ENCODE data around the gene KIFC3.
"Not testable (repeated sequence)": the region's sequence is repeated elsewhere in the genome, so short reads cannot be mapped to it uniquely, and the experiment has no call there.

Gene KIFC3

GRCh38 chr16:57801809-57802340 is 416 bp downstream of the KIFC3 start:
- no peak for DNase-seq

GRCh38 chr16:57801098-57801808 is 1.0 kb downstream of the KIFC3 start:
- no peak for DNase-seq

DNA sequence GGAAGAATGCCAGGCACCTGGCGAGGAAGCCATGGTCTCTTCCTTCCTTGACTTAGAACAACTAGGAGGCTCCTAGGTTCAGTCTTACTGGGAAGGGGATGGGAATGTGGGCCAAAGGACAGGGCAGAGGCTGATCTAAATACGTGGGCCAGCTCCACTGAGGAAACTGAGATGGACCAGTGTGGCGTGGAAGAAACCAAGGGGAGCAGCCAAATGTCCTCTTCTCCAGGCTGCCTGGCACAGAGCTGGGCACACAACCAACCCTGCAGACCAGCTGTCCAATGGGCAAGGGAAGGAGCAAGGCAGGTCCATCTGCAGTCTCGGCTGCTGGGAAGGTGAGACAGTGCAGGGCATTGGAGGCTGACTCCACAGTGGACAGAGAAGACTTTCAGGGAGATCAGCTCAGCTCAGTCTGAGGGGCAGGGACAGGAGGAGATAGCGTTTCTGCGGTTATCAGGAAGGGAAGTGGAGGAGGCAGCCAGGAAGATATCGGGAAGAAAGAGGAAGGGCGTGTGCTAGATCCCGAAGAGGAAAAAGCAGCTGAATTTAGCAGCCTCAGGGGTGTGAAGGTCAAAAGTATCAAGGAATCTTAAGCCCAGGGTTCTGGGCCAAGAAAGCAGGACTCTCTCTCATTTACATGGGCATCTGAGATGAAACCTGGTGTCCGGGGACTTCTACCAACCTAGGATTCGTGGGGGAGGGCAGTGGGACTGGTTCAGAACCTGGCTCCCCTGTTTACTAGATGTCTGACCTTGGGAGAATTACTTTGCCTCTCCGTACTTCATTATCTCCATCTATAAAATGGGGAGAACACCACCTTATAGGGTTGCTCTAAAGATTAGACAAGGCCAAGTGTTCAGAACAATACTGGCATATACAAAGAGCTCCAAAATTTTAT is 1.8 kb downstream of the KIFC3 start:
- DNase-seq: no peak

GRCh38 chr16:57799600-57800199 is 2.6 kb downstream of the KIFC3 start:
- DNase-seq: no peak

- no peak for DNase-seq
These were observed 3.2 kb downstream of the KIFC3 start for GRCh38 chr16:57798953-57799599.

GRCh38 chr16:57798267-57798810 is 4.0 kb downstream of the KIFC3 start:
- DNase-seq: no peak

DNA sequence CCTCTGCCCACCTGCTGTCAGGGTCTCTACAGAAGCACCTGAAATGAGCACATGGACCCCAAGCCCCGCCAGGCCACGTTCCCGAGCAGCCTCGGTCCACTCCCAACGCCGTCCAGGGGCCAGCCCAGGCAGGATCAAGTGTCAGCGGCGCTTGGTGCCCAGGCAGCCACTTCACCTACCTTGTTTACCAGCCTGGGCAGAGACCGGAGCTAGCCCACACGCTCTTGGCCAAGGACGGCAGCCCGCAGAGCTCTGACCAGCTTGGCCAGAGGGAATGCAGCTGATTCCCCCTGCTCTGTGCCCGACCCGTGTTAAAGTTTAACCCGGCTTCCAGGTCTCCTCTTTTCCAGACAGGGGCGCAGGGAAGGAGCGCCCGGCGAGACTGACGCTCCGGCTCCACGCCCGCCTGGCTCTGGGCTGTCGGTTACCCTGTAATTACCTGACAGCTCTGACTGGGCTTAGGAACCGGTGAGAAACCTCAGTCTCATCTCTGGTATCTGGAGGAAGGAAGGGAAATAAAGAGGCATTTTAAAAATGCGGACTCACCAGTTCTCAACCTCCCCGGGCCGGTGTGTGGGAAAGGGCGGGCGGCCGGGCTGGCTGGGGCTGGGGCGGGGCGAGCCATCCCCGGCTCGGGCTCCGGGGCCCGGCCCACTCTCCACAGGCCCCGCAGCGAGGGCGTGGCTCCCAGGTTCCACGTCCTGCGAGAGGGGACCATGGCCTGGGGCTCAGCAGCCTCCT is 4.6 kb downstream of the KIFC3 start:
- no peak for DNase-seq

DNA sequence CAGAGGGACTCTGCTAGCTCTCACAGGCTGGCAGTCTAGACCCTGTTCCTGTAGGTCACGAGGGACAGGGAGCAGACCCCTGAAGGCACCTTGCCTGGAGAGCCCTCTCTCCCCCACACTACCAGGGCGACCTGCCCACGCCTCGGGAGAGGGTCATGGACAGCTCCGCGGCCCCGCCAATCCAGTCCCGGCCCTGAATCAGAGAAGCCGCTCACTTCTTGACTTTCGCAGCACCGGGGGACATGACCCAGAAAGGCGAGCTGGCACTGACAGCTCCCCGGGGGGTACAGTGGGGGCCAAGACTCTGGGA is 5.1 kb downstream of the KIFC3 start:
- DNase-seq: no peak

DNA sequence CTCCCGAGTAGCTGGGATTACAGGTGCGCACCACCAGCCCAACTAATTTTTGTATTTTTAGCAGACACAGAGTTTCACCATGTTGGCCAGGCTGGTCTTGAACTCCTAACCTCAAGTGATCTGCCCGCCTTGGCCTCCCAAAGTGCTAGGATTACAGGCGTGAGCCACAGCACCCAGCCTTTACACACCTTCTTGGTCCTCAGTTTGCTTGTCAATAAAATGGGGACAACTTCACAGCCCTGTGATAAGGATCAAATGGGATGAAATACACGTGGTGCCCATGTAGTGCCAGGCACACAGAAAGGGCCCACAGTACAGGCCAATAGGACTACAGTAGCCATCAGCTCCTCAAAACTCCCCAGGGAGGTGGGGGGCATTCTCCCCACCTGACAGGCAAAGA is 6.3 kb downstream of the KIFC3 start:
- DNase-seq: not testable (repeated sequence)

GRCh38 chr16:57795431-57795878 is 6.8 kb downstream of the KIFC3 start:
- DNase-seq: no peak

- DNase-seq: no peak
These were observed 7.4 kb downstream of the KIFC3 start for GRCh38 chr16:57794849-57795430.

GRCh38 chr16:57791893-57792461 is 10.3 kb downstream of the KIFC3 start:
- no peak for DNase-seq

DNA sequence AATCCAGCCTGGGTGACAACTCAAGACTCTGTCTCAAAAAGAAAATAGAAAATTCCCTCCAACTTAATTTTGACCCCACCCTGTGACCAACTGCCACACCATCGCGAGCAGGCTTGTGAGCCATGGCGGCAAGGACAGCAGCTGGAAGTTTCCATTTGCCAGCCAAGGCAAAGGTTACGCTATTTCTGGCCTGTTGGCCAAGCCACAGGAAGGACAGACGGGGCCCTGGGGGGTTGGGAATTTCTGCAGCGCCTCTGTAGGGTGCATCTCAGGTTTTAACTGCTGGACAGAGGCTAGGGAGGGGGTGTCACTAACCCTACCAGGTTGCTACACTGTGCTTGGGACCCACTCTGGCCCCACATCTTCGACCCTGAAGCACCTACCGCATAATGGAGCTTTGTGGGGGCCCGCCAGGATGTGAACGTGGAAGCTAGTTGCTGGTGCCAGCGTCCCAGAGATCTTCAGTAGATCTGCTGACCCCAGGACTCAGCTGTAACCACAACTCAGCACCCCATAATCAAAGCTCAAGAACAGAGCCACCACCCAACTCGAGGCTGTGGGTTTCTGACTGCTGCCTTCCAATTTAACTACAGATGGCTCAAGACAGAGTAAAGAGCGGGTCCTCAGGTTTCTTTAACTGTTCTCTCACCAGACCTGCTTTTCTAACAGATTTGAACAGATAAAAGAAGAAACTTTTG is 10.9 kb downstream of the KIFC3 start:
- DNase-seq: no peak

- no peak for DNase-seq
These were observed 13.3 kb downstream of the KIFC3 start for GRCh38 chr16:57788951-57789350.

DNA sequence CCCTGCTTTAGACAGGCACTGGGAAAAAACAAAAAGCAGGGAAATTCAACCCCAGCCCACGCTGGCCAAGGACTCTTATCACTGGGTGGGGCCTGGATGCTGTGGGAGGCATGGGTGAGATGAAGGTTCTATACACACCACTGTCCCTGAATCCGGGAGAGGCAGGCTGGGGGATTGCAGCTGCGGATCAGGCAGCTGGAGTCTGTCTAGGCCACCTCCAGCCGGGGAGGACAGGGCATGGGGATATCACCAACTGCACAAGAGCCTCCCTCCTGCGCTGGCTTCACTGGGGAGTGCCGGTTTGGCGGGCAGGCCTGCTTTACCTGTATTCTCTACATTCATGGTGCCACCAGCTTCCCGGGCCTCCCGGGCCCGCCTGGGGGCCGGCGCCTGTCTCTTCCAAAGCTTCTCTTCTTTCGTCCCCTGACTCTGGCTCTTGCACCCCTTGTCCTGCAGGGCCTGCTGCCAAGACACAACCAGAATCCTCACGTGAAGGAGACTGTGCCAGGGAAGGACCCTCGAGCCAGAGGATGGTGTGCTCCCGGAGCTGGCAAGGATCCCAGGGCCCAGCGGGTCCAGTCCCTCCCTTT is 13.9 kb downstream of the KIFC3 start:
- no peak for DNase-seq

DNA sequence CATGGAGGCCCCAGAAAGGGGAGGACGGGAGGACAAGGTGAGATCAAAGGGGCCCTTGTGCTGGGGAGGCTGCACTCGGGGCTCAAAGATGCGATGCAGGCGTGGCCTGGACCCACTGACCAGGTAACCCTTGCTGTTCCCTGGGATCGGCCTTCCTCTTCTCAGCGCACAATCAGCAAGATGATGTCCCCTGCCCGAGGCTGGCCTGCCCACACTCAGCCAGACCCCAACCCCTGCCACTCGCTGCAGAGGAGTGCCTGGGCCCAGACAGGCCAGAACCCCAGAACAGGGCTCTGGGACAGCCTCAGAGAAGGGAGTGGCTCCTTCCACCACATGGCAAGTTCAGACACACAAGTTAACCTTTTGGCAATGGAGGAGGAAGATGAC is 14.8 kb downstream of the KIFC3 start:
- no peak for DNase-seq

GRCh38 chr16:57786632-57787518 is 15.4 kb downstream of the KIFC3 start:
- no peak for DNase-seq

DNA sequence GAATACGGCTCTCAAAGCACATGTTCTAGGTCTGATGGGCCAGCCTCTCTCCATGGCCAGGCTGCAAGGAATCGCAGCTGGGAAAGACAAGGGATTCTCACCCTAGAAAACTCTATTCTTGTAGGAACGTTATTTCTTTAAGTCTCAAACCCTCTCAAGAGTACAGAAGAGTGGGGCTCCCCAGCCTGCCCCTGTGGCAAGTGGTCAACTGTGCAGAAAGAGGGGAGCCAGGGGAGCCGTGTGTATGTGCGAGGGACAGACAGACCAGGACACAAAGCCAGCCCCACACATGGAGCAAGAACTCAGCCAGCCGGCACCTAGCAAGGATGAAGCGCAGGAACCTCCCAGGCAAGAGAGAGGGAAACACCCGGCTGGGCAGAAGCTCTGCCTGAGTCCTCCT is 16.4 kb downstream of the KIFC3 start:
- no peak for DNase-seq

GRCh38 chr16:57785385-57785784 is 16.9 kb downstream of the KIFC3 start:
- no peak for DNase-seq
